Measurements from ENCODE around the gene TFEC.
"Not testable (repeated sequence)": the region's sequence is repeated elsewhere in the genome, so short reads cannot be mapped to it uniquely, and the experiment has no call there.

Gene TFEC

GRCh38 chr7:115937960-115938359, 92.6 kb downstream of the TFEC start:
- peak; percentile 43 for DNase-seq (ENCODE audit: low read depth)
- no peak overlapping the region for H3K4me3 ChIP-seq (ENCODE audit: low read depth, low read length)
- no peak for TF ChIP-seq CTCF (conservative IDR thresholded peaks at IDR 0.05; ENCODE audit: low read depth, low read length)

- no peak overlapping the region for H3K4me3 ChIP-seq (ENCODE audit: low read depth, low read length)
- no peak for TF ChIP-seq CTCF (conservative IDR thresholded peaks at IDR 0.05; ENCODE audit: low read depth, low read length)
- DNase-seq (ENCODE audit: low read depth), result no peak
Measured at GRCh38 chr7:115933471-115933870, 97.1 kb downstream of the TFEC start.

GRCh38 chr7:115932880-115933279, 97.7 kb downstream of the TFEC start:
- no peak for TF ChIP-seq CTCF (conservative IDR thresholded peaks at IDR 0.05; ENCODE audit: low read depth, low read length)
- no peak for DNase-seq (ENCODE audit: low read depth)
- no peak overlapping the region for H3K4me3 ChIP-seq (ENCODE audit: low read depth, low read length)

GRCh38 chr7:115930184-115930583, 100.4 kb downstream of the TFEC start:
- DNase-seq (ENCODE audit: low read depth); H3K4me3 ChIP-seq (ENCODE audit: low read depth, low read length): not testable (repeated sequence)

GRCh38 chr7:115929736-115930135, 100.8 kb downstream of the TFEC start:
- DNase-seq (ENCODE audit: low read depth); H3K4me3 ChIP-seq (ENCODE audit: low read depth, low read length): not testable (repeated sequence)

- no peak for DNase-seq (ENCODE audit: low read depth)
- H3K4me3 ChIP-seq (ENCODE audit: low read depth, low read length), result no peak overlapping the region
- no peak for TF ChIP-seq CTCF (conservative IDR thresholded peaks at IDR 0.05; ENCODE audit: low read depth, low read length)
Measured at GRCh38 chr7:115924411-115924810, 106.2 kb downstream of the TFEC start.

GRCh38 chr7:115920367-115920766, 110.2 kb downstream of the TFEC start:
- no peak overlapping the region for H3K4me3 ChIP-seq (ENCODE audit: low read depth, low read length)
- TF ChIP-seq CTCF (conservative IDR thresholded peaks at IDR 0.05; ENCODE audit: low read depth, low read length), result no peak
- DNase-seq (ENCODE audit: low read depth), result no peak

GRCh38 chr7:115914951-115915350, 115.6 kb downstream of the TFEC start:
- no peak for DNase-seq (ENCODE audit: low read depth)
- no peak overlapping the region for H3K4me3 ChIP-seq (ENCODE audit: low read depth, low read length)
- TF ChIP-seq CTCF (conservative IDR thresholded peaks at IDR 0.05; ENCODE audit: low read depth, low read length), result no peak

Data from choroid plexus epithelial cell (primary cell).